Measurements from ENCODE around the gene CAMKK1.
A peak's percentile ranks its signal among the peaks of the same experiment; 100 is the strongest.

Gene CAMKK1

DNA sequence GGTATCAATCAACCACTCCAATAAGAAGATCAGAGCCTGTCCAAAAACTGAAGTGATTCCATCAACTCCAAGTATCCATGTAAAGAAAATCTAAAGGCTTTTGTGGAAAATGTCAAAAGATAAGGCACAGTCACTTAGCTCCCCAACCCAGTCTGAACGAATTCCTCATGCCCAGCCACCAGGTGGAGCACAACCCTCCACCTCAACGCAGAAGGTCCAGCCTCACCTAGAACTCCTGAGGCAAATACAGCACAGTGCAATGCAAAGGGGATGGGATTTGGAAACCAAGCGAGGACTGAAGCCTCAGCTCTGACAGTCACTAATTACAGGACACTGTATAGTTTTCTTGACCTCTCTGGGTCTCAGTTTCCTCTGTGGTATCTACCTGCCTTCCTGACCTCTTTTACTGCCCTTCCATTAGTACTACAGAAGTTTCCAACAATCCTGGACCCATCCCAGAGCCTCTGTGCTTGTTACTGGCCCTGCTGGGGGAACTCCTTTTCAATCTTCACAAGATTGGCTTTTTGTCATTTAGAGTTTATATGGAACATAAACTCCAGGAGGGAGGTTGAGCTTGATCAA lies 48.8 kb downstream of the CAMKK1 start:
- DNase-seq: peak; percentile 86

DNA sequence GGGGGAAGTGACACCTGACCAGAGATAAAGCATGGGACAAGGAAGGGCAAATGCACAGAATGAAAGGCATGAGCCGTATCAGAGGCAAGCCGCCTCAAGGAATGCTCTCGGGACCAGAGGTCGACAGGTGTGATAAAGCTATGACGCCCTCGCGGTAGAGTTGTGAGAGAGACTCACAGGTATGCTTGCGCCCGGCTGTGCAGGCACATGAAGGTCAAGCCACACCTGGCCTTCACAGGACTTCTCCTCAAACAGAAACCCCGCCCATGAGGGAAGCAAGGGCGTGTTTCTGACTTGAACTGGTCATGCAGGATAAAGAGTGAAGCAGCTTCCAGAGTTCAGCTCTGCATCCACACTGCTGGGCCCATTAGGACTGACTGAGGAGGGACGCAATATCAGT lies 54.6 kb downstream of the CAMKK1 start:
- DNase-seq: no peak

DNA sequence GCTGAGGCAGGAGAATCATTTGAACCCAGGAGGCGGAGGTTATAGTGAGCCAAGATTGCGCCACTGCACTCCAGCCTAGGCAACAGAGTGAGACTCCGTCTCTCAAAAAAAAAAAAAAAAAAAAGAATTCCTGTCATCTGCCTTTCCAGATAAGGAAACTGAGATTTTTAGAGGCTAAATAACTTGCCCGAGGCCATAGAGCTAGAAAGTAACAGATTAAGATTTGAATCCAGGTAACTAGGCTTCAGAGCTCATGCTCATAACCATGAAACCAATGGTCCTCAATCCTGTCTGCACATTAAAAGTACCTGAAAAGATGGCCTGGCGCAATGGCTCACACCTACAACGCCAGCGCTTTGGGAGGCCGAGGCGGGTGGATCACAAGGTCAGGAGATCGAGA lies 56.3 kb downstream of the CAMKK1 start:
- no peak for DNase-seq

DNA sequence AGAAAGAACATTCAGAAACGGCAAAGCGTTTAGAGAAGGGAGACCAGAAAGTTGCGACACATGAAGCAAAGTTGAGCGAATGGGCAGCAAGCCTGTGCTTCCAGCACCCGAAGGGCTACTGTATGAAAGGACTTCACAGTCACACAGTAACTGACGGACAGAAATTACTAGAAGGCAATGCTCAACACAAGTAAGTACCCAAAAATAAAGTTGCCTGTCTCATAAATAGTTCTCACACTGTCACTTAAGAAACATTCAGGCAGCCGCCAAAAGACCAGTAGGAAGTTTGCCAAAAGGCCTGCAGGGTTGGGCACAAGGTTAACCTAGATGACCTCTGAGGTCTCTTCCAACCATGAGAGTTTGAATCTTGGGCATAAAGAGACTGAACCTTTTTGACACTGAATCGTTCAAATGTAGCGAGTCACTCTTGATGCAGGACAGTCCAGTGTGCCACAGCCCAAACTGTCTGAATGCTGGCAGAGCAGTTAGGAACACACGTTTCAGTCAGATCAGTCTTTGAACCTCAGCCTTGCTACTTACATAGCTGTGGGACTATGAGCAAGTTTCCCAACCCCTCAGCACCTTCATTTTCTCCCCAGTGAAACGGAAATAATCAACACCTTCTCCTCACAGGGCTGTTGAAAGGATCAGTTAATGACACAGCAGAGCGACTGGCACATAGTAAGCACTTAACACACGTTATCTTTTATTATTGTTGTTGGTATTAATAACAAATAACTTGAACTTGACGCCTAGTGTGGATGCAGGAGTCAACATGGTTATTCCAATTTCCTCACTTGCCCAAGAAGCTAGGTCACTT lies 57.2 kb downstream of the CAMKK1 start:
- DNase-seq: no peak

DNA sequence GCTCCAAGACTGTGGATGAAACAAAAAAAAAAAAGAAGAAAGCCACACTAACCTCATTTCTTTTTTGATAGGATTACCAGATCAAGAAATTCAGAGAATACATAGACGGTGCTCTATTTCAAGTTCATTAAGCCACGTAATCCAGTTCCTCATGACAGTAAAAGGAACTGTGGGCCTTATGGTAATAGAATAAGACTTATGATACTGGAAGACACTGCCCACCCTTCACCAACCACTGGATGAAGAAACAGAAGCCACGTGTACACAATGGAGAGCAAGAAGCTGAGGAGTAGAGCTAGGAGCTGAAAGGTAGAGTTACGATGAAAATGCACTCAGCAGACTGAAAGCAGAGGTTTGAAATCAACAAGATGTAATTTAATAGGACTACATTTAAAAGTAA lies 58.0 kb downstream of the CAMKK1 start:
- DNase-seq: no peak

DNA sequence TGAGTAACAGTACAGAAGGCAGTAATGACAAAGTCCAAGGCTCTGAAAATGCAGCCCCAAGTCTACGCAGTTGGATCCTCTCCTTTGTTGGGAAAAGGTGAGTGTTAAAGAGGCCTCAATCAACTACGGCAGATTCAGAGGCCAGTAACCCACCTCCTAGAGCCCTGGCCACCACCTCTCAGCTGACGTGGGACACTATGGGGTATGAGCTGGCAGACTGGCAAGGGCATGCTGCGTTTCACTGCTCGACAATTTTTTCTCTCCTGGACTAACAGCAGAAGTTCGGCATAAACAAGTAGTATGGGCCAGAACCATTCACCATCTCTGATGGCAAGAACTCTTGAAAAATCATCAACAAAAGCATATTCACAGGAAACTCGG lies 64.0 kb downstream of the CAMKK1 start:
- DNase-seq: no peak

DNA sequence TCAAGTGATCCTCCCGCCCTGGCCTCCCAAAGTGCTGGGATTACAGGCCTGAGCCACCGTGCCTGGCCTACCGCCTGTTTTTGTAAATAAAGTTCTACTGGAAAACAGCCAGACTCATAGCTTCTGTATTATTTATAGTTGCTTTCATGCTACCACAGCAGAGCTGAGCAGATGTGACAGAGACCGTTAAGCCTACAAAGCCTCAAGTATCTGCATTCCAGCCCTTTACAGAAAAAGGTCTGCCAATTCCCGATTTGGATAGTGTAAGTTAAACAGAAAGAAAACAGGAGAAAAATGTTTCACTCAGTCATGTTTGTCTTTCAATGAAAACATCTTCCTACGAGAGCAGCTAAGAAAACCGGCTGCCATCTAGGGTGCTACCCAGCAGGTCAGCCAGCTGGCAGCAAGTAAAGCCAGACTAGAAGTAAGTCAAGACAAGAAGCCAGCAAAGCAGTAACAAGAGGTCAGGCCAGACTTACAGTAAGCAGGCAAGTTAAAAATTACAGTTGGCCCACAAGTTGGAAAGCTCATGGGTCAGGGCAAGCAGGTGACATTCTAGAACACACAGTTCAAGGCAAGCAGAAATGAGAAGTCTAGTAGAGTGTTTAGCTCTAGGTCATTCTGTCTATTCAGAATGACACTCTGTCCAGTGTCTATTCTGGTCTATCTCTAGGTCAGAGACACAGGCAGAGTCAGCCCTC lies 64.6 kb downstream of the CAMKK1 start:
- no peak for DNase-seq

DNA sequence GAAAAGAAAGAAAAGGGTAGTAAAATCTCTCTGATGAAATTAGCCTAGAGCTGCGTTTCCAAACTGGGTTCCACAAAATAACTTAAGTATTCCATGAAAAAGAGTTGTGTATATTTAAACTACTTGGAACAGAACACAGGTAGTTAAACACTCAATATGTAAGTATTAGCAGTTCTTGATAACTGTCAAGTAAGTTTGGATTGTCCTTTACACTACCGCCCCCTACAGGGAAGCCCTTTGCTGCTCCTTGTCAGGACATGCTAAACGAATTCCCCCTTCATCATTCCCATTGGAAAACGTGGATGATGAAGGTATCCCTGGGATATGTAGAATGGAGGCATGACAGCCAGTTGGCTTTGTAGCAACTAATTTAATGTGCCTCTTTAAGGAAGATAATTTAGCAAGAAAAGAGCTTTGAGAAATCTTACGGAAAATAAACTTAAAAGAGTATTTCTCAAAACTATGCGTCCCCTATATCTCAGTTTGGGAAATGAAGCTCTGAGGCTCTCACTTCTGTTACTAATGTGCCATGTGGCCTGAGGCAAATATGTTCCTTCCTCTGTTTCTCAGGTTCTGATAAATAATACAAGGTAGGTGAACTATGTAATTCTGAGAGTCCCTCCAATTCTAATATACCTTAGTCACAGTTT lies 65.6 kb downstream of the CAMKK1 start:
- peak; percentile 86 for DNase-seq

DNA sequence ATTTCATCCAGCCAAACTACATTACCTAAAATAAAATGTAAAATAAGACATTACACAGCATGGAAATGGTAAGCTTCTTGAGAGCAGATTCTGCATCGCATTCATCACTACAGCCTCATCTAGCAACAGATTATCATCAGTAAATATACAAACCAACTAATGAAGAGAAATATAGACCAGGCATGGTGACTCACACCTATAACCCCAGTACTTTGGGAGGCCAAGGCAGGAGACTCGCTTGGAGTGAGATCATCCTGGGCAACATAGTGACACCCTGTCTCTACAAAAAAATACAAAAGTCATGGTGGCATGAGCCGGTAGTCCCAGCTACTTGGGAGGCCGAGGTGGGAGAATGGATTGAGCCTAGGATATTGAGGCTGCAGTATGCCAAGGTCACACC lies 66.7 kb downstream of the CAMKK1 start:
- DNase-seq: no peak

DNA sequence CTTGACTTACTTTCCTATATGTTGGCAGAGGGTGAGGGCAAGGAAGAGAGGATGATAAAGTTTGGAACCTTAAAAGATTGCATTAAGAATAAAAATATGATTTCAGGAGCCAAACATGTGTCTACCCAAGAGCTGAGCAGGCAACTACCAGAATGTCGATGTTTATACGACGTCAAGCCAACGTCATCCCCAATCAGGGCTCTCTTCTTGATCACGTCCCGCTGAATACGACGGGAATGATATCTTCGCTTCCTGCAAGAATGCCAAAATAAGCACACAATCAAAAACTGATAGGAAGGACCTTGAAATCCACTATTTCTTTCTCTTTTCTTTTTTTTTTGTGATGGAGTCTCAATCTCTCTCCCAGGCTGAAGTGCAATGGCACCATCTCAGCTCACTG lies 71.8 kb downstream of the CAMKK1 start:
- no peak for DNase-seq

DNA sequence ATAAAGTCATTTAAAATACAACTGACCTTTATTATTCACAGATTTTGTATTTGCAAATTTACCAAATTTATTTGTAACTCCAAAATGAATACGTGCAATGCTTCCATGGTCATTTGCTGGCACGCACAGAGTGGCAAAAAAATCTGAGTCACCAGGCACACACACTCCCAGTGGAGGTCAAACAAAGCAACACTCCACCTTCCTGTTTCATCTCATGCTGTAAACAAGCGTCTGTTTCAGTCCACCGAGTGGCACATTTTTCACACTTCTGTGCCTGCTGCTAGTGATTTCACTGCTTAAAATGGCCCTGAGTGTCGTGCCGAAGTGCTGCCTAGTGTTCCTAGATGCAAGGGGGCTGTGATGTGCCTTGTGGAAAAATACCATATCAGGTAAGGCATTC lies 74.1 kb downstream of the CAMKK1 start:
- DNase-seq: no peak

DNA sequence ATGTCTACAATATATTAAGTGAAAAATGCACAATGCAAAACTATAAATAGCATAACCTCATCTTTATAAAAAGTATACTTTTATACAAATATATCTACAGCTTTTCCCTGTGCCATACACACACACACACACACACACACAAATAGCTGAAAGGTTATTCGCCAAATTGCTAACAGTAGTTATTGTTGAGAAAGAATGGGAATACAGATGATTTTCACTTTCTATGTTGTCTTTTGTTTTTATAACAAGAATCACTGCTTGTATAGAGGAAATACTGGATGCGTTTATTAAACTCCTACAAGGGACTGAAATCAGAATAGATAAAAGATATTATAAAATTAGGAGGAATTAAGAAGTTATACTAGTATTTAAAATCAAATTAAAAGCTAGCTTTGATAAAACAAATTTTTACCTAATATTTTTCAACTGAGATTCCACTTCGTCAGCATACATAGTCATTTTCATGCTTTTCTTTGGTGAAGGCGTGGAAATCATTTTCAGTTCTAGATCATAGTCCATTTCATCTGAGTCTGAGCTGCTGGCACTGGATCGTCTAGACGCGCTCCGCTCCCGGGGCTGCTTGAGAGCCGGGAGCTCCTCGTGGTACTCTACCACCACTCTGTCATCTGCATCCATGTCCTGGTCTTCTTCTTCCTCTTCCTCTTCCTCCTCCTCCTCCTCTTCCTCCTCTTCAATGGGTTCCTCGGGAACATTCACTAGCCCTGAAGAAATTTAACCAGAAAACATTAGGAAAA lies 74.8 kb downstream of the CAMKK1 start:
- DNase-seq: no peak

DNA sequence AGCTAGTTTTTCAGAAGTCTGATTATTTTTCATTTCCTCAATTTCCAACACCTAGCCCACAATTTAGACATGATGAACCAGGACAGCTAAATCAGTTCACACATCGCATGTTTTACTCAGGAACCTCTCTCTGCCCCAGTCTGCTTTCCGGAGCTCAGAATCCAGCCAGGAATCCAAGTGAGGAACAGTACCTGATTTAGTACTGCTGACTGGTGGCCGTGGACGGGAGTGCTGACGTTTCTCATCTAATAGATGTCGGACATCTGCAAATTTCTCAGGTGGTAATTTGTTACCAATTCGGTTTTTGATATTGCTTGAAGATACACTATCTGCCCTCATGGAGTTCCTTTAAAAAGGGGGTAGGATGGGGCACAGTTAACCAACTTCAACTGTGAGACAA lies 76.9 kb downstream of the CAMKK1 start:
- no peak for DNase-seq

DNA sequence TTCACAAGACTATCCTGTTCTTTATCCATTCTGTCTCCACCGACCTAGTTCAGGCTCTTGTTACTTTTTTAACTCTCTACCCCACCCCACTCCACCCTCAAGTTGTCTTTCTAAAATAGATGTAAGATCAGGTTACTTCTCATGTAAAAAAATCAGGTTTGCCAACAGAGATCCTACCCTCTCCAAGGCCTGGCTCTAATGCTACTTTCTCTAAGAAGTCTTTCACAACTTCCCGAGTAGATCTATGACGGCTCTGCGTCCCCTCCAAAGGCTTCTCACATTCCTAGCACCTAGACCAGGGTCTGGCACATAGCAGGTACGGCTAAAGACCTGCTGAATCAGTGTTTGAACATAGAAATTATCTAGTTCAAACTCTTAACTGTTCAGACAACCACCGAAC lies 77.7 kb downstream of the CAMKK1 start:
- peak; percentile 18 for DNase-seq

DNA sequence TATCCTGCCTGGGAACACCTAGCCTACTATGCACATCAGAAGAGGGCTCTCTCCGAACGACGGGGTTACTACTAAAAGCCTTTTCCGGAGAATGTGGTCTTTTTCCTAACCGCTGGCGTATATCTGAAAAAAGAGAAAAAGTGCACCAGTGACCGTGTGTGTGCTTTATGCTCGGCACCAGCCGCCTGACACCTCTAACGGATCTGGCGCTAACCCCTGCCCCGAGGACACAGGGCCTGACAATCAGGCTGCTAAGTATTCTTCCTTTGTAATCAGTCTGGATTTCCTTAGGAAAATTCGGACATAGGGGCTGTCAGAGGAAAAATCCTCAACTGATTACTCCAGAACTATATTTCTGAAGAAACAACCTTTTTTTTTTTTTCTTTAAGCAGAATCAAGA lies 78.5 kb downstream of the CAMKK1 start:
- DNase-seq: no peak

DNA sequence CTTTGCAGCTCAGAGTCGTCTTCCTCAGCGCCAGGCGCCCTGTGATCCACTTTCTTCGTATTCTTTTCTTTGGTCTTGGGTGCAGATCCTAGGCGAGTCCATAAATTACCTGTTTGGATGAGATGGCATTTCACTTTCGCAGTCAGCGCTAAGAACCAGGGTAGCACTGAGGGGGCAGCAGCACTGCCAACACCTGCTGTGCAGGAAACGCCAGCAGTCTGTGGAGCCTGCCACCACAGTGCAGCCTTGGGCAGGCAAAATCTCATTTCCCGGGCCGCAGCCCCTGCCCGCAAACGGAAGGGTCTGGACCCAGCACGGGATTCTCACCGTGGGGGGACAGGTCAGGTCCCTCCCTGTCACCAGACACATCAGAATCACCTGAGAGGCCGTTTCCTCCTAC lies 79.7 kb downstream of the CAMKK1 start:
- DNase-seq: no peak

DNA sequence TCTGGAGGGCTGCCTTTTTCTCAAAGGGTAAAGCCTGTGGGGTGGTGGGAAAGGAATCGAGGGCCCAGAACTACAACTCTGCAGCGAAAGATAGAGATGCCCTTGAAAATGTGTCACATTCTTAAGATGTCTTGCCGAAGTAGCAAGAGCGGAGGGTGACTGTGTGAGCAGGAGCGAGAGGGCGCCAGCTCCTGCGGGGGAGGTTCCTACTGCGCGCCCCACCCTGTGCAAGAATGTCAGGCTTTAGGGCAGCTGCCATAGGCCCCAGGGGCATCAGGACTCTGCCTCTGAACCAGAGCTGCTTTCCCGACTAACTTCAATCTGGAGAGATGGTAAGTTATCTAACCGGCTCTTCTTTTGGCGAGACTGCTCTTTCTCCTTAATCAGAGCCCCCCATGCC lies 80.1 kb downstream of the CAMKK1 start:
- peak; percentile 77 for DNase-seq

DNA sequence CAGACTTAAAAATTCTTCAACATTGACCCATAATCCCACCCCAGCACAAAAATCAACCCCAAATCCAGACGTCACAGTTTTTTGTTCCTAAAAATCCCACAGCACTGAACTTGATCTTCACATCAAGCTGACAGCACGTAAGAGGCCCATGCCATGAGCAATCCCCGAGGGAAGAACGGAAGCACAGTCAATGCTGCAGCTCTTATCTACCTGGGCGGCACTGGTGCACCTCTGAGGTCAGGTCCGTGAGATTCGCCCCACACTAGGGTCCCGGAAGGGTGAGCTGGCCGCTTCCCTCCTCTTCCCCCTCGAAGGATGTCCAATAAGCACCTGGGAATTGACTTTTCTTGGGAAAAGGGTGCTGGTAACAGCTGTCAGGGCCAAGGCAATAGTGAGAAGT lies 80.6 kb downstream of the CAMKK1 start:
- no peak for DNase-seq

Measured in islet precursor cell (in vitro differentiated cells).